ENCODE results near the gene YBX2. TPM values are rescaled to one million over a fixed set of nuclear protein-coding genes. Genes with fewer than 3 reads are reported as not detected.
A peak's percentile ranks its signal among the peaks of the same experiment; 100 is the strongest.

YBX2 gene
- total RNA-seq, 3 donors from 2014 or later, result 2.6 to 3.0 (median 2.9) TPM

DNA sequence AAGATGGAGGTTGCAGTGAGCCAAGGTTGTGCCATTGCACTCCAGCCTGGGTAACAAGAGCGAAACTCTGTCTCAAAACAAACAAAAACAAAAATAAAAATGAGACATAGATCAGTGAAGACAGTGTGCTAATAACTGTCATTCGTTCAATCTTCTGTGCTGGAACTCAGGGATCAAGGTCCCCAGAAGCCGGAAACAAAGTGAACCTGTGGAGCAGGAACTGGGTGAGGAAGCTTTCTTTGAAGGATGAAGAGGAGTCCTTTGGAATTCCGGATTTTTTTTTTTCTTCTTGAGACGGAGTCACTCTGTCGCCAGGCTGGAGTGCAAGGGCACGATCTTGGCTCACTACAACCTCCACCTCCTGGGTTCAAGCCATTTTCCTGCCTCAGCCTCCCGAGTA lies 15.0 kb downstream of the YBX2 start:
- no peak overlapping the region for H3K27ac ChIP-seq
- no peaks in the 10 kb centered on the region for H3K9me3 ChIP-seq
- H3K4me1 ChIP-seq, result peaks cover 5 to 11% of the 10 kb centered on the region in 2 donors
- H3K27me3 ChIP-seq, result no peaks in the 10 kb centered on the region
- no peak overlapping the region for H3K4me3 ChIP-seq
- TF ChIP-seq, protein P1, sequence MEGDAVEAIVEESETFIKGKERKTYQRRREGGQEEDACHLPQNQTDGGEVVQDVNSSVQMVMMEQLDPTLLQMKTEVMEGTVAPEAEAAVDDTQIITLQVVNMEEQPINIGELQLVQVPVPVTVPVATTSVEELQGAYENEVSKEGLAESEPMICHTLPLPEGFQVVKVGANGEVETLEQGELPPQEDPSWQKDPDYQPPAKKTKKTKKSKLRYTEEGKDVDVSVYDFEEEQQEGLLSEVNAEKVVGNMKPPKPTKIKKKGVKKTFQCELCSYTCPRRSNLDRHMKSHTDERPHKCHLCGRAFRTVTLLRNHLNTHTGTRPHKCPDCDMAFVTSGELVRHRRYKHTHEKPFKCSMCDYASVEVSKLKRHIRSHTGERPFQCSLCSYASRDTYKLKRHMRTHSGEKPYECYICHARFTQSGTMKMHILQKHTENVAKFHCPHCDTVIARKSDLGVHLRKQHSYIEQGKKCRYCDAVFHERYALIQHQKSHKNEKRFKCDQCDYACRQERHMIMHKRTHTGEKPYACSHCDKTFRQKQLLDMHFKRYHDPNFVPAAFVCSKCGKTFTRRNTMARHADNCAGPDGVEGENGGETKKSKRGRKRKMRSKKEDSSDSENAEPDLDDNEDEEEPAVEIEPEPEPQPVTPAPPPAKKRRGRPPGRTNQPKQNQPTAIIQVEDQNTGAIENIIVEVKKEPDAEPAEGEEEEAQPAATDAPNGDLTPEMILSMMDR (IDR thresholded peaks at IDR 0.05), result no peak
- TF ChIP-seq POLR2AphosphoS5 (IDR thresholded peaks at IDR 0.05) (no peak), POLR2A (IDR thresholded peaks at IDR 0.05) (no peak)
- no peak for DNase-seq (ENCODE audit: low spot score in 2 of 2)
- H3K36me3 ChIP-seq, result no peaks in the 10 kb centered on the region
- intact Hi-C loops (cut with DNase I; ENCODE audit: low total_unique reads), result no loop called here

DNA sequence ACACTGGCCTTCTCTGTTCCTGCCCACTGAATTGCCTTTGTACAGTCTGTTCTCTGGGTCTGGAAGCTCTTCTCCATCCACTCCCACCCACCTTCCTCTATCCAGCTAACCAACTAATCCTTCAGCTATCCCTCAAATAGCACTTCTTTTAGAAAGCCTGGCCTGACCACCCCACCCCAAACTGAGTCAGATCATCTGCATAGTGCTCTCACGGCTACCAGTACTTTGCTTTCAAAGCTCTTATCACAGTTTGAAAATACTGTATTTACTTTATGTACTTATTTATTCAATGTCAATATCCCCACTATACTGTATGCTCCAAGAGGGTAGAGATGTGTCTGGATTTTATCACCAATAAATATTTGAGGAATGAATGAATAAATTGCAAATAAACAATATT lies 27.7 kb downstream of the YBX2 start:
- Histone ChIP-seq H3K4me1 (no peaks in the 10 kb centered on the region), H3K9me3 (no peaks in the 10 kb centered on the region), H3K4me3 (no peak overlapping the region), H3K36me3 (no peaks in the 10 kb centered on the region), H3K27ac (no peak overlapping the region), H3K27me3 (peaks cover 3 to 12% of the 10 kb centered on the region in 2 donors)
- intact Hi-C loops (cut with DNase I; ENCODE audit: low total_unique reads), result no loop called here
- no peak for DNase-seq (ENCODE audit: low spot score in 2 of 2)
- TF ChIP-seq POLR2AphosphoS5 (IDR thresholded peaks at IDR 0.05) (no peak), POLR2A (IDR thresholded peaks at IDR 0.05) (no peak)
- TF ChIP-seq, protein P1 (IDR thresholded peaks at IDR 0.05), result no peak

DNA sequence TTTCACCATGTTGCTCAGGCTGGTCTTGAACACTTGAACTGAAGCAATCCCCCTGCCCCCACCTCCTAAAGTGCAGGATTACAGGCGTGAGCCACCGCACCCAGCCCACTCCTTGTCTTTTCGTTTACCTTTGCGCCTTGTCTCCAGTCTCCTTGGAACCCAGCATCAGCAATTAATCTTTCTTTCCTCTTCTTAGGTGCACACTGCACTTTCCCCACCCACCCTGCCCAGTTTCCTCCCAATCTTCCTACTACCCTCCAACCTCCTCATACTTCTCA lies 30.7 kb downstream of the YBX2 start:
- intact Hi-C loops (cut with DNase I; ENCODE audit: low total_unique reads), result loop anchor here (2.0 kb wide), 1 partner anchor 43 kb away; the partner anchor contains the start of gene EIF5A
- Histone ChIP-seq H3K36me3 (no peaks in the 10 kb centered on the region), H3K4me3 (peak overlapping the region in 2 of 3 donors; percentile 69 to 80), H3K9me3 (no peaks in the 10 kb centered on the region), H3K27me3 (peaks cover 5 to 12% of the 10 kb centered on the region in 2 donors), H3K27ac (peak overlapping the region; percentile 93 to 96), H3K4me1 (peaks cover 0 to 6% of the 10 kb centered on the region in 2 donors)
- TF ChIP-seq POLR2A (IDR thresholded peaks at IDR 0.05), result no peak
- TF ChIP-seq POLR2AphosphoS5 (IDR thresholded peaks at IDR 0.05), result no peak
- no peak for DNase-seq (ENCODE audit: low spot score in 2 of 2)

DNA sequence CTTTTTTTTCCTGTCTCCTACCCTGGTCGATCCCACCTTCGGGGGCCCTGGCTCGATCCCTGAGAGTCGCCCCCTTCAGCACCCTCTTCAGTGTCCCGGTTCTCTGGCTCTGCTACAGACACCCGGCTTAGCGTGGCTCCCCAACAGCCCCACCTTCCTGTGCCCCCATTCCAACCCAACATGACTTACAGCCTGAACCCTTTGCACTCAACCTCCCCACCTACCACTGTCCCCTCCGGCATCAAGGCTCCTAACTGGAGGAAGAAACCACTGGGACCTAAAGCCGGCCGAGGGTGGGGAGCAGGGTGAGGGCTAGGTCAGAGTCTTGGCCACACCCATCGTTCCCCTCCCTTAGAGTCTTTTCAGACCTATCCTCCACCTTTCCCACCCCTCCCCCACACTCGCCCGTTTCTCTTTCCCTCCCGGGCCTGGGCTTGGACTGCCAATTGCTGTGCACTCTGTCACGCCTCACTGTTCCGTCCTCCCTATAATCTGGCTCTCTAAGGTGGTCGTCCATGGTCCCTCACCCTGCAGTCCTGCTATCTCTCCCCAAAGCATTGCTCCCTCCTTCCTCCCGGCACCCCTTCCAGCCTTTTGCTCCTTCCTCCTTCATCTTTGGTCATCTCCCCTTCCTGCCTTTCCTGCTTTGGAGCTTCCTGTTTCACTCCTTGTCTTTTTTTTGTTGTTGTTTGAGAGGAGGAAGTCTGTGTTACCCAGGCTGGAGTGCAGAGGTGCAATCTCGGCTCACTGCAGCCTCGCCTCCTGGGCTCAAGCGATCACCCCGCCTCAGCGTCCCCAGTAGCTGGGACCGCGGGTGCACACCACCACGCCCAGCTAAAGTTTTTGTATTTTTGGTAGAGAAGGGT lies 31.3 kb downstream of the YBX2 start:
- intact Hi-C loops (cut with DNase I; ENCODE audit: low total_unique reads), result loop anchor here (2.0 kb wide), 1 partner anchor 44 kb away; the partner anchor contains the start of gene EIF5A
- Histone ChIP-seq H3K27me3 (peaks cover 5 to 12% of the 10 kb centered on the region in 2 donors), H3K4me1 (peaks cover 0 to 6% of the 10 kb centered on the region in 2 donors), H3K36me3 (no peaks in the 10 kb centered on the region), H3K4me3 (peak overlapping the region; percentile 27 to 80 (median 69)), H3K27ac (peak overlapping the region; percentile 93 to 96), H3K9me3 (no peaks in the 10 kb centered on the region)
- DNase-seq (ENCODE audit: low spot score in 2 of 2), result peak; percentile 70 to 80
- TF ChIP-seq, protein P1 (IDR thresholded peaks at IDR 0.05), result no peak
- no peak for TF ChIP-seq POLR2A (IDR thresholded peaks at IDR 0.05)
- TF ChIP-seq POLR2AphosphoS5 (IDR thresholded peaks at IDR 0.05), result no peak

DNA sequence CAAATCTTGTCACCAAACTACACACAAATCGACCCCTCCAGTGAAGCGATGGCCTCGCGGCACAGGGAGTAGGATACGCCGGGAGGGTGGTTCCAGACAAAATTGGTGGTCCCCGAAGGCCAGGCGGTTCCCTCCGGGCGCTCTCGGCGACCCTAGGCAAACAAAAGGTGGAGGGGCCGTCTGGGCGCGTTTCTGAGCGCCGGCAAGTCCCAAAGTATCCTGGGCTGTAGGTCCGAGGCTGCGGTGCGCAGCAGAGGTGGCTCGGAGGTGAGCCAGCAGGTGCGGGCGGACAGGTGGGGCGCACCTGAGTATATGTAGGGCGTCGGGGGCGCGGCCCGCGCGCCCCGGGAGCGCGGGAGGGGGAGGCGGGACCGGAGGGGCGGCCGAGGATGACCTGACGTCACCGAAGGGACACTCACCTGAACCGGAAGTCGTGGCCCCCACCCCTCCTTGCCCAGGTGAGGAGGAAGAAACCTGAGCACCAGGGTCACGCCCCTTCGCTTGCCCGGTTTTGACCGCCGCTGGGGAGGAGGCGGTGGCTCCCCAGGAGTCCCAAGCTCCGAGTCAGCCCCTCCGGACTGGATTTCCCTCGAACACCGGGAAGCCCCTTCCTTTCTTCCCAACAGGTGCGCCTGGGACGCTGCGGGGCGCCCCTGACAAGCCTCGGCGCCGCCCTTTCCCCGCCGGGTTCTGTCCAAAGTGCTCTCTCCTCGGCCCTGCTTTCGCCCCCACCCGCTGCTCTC lies 32.1 kb downstream of the YBX2 start, which contains the start of gene CLDN7:
CLDN7 (minus strand) TSS at position 287 of the 743 bp plus-strand sequence. CDS start 435 bp downstream, outside the sequence.
- Histone ChIP-seq H3K4me3 (peak within 1 kb of the TSS; percentile 38 to 80 (median 69)), H3K27ac (peak within 1 kb of the TSS; percentile 93 to 96), H3K27me3 (peaks cover 5 to 12% of the 10 kb centered on the region in 2 donors), H3K36me3 (no peaks in the 10 kb centered on the region), H3K4me1 (peaks cover 0 to 6% of the 10 kb centered on the region in 2 donors), H3K9me3 (no peaks in the 10 kb centered on the region)
- intact Hi-C loops (cut with DNase I; ENCODE audit: low total_unique reads), result loop anchor here (2.0 kb wide), 1 partner anchor 44 kb away; the partner anchor contains the start of gene EIF5A
- peak; percentile 76 for TF ChIP-seq POLR2A (IDR thresholded peaks at IDR 0.05)
- TF ChIP-seq, protein P1 (IDR thresholded peaks at IDR 0.05), result peak; percentile 16 to 28 (median 18)
- peak; percentile 78 to 93 (median 89) for TF ChIP-seq POLR2AphosphoS5 (IDR thresholded peaks at IDR 0.05)
- peak; percentile 93 to 95 for DNase-seq (ENCODE audit: low spot score in 2 of 2)
